Colonic mucosa (tissue), 4 donors: ENCODE measurements around the gene RHBDF1. TPM values are rescaled to one million over a fixed set of nuclear protein-coding genes. Genes with fewer than 3 reads are reported as not detected.
A peak's percentile ranks its signal among the peaks of the same experiment; 100 is the strongest.

Experiments used
- DNase-seq: peaks from one replicate; pipeline ENCODE4 v3.0.0-alpha.2; 2020
- H3K27ac ChIP-seq: fragments of 200-600 bp; one replicate; pipeline ENCODE4 v1.8.0; 2021
- H3K27me3 ChIP-seq: fragments of 200-600 bp; one replicate; pipeline ENCODE4 v1.8.0; 2021
- H3K36me3 ChIP-seq: fragments of 200-600 bp; one replicate; pipeline ENCODE4 v1.8.0; 2021
- H3K4me1 ChIP-seq: fragments of 200-600 bp; one replicate; pipeline ENCODE4 v1.8.0; 2021; ENCODE audit warnings: mild to moderate bottlenecking
- H3K4me3 ChIP-seq: fragments of 200-600 bp; one replicate; pipeline ENCODE4 v1.8.0; 2021
- H3K9ac ChIP-seq, 2 donors: one replicate each; pipeline ENCODE4 v1.7.0; 2013; ENCODE audit warnings: control low read depth in 2 of 2, low read depth in 2 of 2, low read length in 2 of 2
- H3K9me3 ChIP-seq: fragments of 200-600 bp; one replicate; pipeline ENCODE4 v1.8.0; 2021
- CTCF ChIP-seq: fragments of 200-600 bp; IDR thresholded peaks from one replicate; pipeline ENCODE4 v1.8.0; 2022; ENCODE audit warnings: antibody characterized with exemption, mild to moderate bottlenecking
- intact Hi-C: fragments of 100-400 bp; cut with DNase I; formaldehyde crosslinking; loops from one replicate; pipeline ENCODE4 v1.14.1; 2022
- total RNA-seq, 2 donors: library from RNA; stranded (reverse); fragmentation: NEBNext Ultra II Directional in 1 of 2; extraction: Animal tissue kit (Norgen Biotek cat#: 25700) in 1 of 2; gene quantifications; one replicate each; pipeline ENCODE4 v1.2.1, GENCODE V29; 2021
- donor health status: healthy.
- donor health status: DM: no; HTN: no; CAD: no.
- donor health status: DM: no; HTN: no; CAD: no.

The RHBDF1 gene
- total RNA-seq = 10 to 100 TPM; 28.6 to 35.3 TPM

- peak; percentile 73 for DNase-seq
- peak within 1 kb of the TSS; percentile 71 for H3K27ac ChIP-seq
- no peak for TF ChIP-seq CTCF
- peak within 1 kb of the TSS; percentile 56 for H3K4me3 ChIP-seq
- H3K9ac ChIP-seq = peak within 1 kb of the TSS; percentile 74 to 84
- H3K9me3 ChIP-seq = no peaks in the 10 kb centered on the region
- H3K36me3 ChIP-seq = no peaks in the 10 kb centered on the region
- no peaks in the 10 kb centered on the region for H3K27me3 ChIP-seq
- intact Hi-C loops = no loop called here
- H3K4me1 ChIP-seq = peaks cover 31% of the 10 kb centered on the region
Measured at GRCh38 chr16:72561-73548, at the start of gene RHBDF1. TSS of gene RHBDF1 (minus strand) at chr16:72631. CDS start at chr16:65015, 7,616 bp downstream.

- Histone ChIP-seq H3K27ac (no peak overlapping the region), H3K4me1 (no peaks in the 10 kb centered on the region), H3K9me3 (no peaks in the 10 kb centered on the region), H3K27me3 (no peaks in the 10 kb centered on the region), H3K9ac (no peak overlapping the region), H3K36me3 (no peaks in the 10 kb centered on the region), H3K4me3 (no peak overlapping the region)
- TF ChIP-seq CTCF = no peak
- DNase-seq = no peak
- intact Hi-C loops = no loop called here
Measured at GRCh38 chr16:120756-121155, 48.3 kb upstream of the RHBDF1 start.

GRCh38 chr16:119835-120491 lies 47.5 kb upstream of the RHBDF1 start:
- no peak for DNase-seq
- H3K36me3 ChIP-seq = no peaks in the 10 kb centered on the region
- H3K9ac ChIP-seq = no peak overlapping the region
- H3K4me1 ChIP-seq = no peaks in the 10 kb centered on the region
- H3K9me3 ChIP-seq = no peaks in the 10 kb centered on the region
- no peak overlapping the region for H3K27ac ChIP-seq
- no peaks in the 10 kb centered on the region for H3K27me3 ChIP-seq
- H3K4me3 ChIP-seq = no peak overlapping the region
- no peak for TF ChIP-seq CTCF
- intact Hi-C loops = no loop called here

- H3K27ac ChIP-seq = no peak overlapping the region
- TF ChIP-seq CTCF = no peak
- H3K4me3 ChIP-seq = no peak overlapping the region
- no peaks in the 10 kb centered on the region for H3K27me3 ChIP-seq
- no peaks in the 10 kb centered on the region for H3K4me1 ChIP-seq
- H3K9me3 ChIP-seq = no peaks in the 10 kb centered on the region
- no peaks in the 10 kb centered on the region for H3K36me3 ChIP-seq
- no peak overlapping the region for H3K9ac ChIP-seq
- intact Hi-C loops = no loop called here
- no peak for DNase-seq
Measured at GRCh38 chr16:119295-119694, 46.9 kb upstream of the RHBDF1 start.

GRCh38 chr16:118857-119256 lies 46.4 kb upstream of the RHBDF1 start:
- no peak for TF ChIP-seq CTCF
- Histone ChIP-seq H3K4me3 (no peak overlapping the region), H3K9me3 (no peaks in the 10 kb centered on the region), H3K4me1 (no peaks in the 10 kb centered on the region), H3K36me3 (no peaks in the 10 kb centered on the region), H3K27me3 (no peaks in the 10 kb centered on the region), H3K27ac (no peak overlapping the region), H3K9ac (no peak overlapping the region)
- intact Hi-C loops = no loop called here
- DNase-seq = no peak
